HPDE6-E6E7 (cell line): Measurements from ENCODE around the gene PRRX2.
A peak's percentile ranks its signal among the peaks of the same experiment; 100 is the strongest.
"Not testable (repeated sequence)": the region's sequence is repeated elsewhere in the genome, so short reads cannot be mapped to it uniquely, and the experiment has no call there.

ENCODE experiments used
- DNase-seq: peaks from one replicate; pipeline ENCODE4 v3.0.0; 2011; ENCODE audit warnings: missing footprints; ENCODE audit errors: extremely low spot score

The PRRX2 gene

DNA sequence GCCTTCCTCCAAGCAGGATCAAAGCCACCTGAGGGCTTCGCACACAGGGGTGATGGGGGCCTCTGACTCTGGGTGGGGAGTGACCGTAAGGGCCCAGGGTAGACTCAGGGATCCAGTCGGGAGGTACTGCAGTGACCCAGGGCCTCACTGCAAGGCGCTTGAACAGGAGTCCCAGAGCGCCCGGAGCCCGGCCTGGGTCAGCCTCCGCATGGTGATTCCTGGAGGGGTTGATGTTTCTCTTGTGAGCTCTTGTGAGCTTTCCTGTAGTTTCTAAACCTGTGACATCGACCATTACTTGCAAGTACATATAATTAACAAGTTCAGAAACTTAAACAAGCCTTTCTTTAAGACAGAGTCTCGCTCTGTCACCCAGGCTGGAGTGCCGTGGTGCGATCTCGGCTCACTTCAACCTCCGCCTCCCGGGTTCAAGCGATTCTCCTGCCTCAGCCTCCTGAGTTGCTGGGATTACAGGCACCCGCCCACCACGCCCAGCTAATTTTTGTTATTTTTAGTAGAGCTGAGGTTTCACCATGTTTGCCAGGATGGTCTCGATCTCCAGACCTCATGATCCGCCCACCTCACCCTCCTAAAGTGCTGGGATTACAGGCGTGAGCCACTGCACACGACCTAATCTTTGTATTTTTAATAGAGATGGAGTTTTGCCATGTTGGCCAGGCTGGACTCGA, 67.6 kb downstream of the PRRX2 start:
- DNase-seq: no peak

DNA sequence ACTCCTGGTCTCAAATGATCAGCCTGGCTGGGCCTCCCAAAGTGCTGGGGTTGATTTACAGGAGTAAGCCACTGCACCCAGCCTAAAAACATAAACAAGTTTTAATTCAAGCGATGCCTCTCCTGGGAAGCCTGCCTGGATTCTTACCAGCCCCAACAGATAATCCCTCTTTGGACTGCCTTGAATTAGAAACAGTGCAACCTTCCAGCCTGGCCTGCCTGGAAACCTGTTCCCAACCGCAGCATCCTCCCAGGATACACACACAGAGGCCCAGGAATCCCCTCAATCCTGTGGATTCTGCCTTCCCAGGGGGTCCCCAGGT, 68.1 kb downstream of the PRRX2 start:
- DNase-seq: no peak

- no peak for DNase-seq
Observed at GRCh38 chr9:129735546-129735945, 70.1 kb downstream of the PRRX2 start.

- no peak for DNase-seq
Observed at GRCh38 chr9:129736334-129736733, 70.9 kb downstream of the PRRX2 start.

DNA sequence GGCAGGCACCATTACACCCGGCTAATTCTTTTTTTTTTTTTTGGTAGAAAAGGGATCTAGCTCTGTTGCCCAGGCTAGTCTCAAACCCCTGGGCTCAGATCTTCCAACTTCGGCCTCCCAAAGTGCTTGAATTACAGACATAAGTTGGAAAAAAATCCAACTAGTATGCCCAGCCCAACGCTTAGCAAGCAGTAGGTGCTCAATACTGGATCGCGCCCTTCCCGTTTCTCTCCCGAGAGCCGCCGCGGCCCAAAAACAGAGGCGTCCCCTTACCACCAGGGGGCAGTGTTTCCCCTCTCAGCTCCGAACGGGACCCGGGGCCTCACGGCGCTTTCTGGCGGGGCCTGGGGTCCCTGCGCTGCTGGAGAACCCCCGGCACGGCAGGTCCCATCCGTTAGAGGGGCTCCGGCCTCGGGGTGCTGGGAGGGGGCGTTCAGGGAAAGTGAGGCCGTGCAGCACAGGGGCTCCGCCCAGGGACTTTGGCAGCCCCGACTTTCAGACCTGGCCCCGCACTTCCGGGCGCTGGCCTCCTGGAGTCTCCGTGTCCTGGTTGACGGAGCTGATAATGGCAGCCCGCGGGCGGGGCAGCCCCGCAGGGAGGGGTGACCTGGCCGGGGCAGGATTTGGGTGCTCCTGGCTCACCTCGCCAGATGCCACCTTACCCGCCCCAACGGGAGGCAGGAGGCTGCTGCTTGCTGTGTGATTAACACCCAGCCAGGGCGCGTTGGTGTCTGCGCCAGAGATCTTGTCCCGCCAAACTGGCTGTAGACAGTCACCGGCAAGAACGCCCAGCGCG, 72.2 kb downstream of the PRRX2 start:
- DNase-seq: peak; percentile 83

DNA sequence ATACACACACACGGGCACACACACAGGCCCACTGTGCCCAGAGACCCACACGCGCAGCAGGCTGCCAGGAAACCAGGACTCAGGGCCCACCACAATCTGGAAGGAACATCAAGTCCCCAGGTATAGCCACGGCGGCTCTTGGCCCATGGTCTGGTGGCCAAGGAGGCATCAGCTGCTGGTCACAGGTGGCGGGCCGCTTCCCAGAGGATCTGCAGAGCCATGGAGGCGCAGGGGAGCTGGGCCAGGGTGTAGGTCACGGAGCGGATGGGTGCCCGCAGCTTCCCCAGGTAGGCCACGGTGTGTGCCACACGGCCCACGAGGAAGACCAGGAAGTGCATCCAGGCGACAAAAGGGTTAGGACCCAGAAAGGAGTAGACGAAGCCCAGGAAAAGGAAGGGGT, 74.0 kb downstream of the PRRX2 start:
- DNase-seq: no peak

GRCh38 chr9:129740174-129740573, 74.7 kb downstream of the PRRX2 start:
- no peak for DNase-seq

- no peak for DNase-seq
Observed at GRCh38 chr9:129740666-129741464, 75.4 kb downstream of the PRRX2 start.

DNA sequence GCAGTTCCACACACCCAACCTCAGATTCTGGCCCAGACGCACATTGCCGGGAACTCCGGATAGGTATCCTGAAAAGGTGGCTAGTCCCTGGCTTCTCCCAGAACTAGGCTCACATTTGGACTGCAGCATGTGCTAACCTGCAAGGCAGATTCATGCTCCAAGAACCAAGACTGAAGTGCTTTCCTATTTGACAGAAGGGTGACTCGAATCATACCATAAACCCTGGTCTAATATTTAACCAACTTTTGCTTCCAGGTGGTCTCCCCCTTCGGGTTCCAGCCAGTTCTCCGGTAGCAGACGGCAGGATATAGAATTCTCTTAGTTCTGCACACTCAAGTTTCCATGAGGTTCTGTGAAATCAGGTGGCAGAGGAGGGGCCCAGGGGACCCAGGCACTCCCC, 79.8 kb downstream of the PRRX2 start:
- DNase-seq: no peak

- no peak for DNase-seq
Observed at GRCh38 chr9:129746092-129746777, 80.8 kb downstream of the PRRX2 start.

GRCh38 chr9:129748249-129748648, 82.8 kb downstream of the PRRX2 start:
- no peak for DNase-seq

DNA sequence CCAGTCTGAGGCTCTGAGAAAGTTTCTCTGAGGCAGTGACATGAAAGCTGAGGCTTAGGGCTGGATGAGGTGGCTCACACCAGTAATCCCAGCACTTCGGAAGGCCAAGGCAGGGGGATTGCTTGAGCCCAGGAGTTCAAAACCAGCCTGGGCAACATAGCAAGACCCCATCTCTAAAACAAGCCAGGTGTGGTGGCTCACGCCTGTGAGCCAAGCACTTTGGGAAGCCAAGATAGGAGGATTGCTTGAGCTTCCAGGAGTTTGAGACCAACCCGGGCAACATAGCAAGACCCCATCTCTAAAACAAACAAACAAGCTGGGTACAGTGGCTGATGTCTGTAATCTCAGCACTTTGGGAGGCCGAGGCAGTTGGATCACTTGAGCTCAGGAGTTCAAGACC, 83.6 kb downstream of the PRRX2 start:
- DNase-seq: not testable (repeated sequence)

DNA sequence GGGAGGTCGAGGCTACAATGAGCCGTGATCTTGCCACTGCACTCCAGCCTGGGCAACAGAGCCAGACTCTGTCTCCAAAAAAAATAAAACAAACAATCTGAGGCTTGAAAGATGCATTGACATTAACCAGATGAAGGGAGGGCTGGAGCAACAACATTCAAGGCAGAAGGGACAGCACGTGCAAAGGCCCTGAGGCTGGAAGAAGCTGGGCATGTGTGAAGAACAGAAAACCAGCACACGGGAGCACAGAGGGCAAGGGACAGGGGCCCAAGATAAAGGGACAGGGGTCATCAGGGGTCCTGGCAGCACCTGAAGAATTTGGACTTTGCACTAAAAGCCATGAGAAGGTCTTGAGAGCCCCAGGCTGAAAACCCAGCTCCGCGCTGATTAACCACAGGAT, 84.1 kb downstream of the PRRX2 start:
- no peak for DNase-seq

DNA sequence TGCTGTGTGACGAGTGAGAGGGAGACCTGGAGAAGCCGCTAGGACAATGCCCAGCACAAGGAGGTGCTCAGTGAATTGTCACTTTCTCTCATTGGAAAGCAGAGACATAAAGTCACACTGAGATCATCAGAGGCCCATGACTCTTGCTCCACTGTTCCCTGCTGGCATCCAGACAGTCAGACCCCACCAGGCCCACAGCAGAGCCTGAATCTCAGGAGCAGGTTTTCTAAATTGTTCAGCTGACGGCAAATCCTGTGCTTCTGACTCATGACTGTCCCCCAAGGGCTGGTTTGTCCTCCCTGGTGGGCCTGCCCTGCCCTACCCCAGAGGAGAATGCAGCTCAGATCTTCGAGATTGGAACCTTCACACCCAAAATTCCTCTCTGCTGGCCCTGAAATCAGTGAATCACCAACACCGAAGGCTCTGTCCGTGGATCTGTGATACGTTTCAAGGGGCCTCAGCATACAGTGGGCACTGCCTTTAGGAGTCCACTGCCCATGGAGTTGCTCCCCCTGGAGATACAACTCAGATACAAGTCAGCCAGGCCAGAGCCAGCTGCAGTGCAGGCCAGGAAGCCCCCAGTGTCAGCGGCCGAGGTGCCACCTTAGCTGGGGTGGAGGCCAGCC, 84.7 kb downstream of the PRRX2 start:
- peak; percentile 59 for DNase-seq

GRCh38 chr9:129751841-129752801, 86.7 kb downstream of the PRRX2 start:
- peak; percentile 80 for DNase-seq

- DNase-seq: peak; percentile 83
Observed at GRCh38 chr9:129752900-129753729, 87.7 kb downstream of the PRRX2 start, which contains the start of gene PTGES. Gene PTGES, minus strand, starts transcription at chr9:129753042. Its CDS starts 30 bp downstream, at chr9:129753012.

GRCh38 chr9:129755151-129755550, 89.7 kb downstream of the PRRX2 start:
- no peak for DNase-seq

DNA sequence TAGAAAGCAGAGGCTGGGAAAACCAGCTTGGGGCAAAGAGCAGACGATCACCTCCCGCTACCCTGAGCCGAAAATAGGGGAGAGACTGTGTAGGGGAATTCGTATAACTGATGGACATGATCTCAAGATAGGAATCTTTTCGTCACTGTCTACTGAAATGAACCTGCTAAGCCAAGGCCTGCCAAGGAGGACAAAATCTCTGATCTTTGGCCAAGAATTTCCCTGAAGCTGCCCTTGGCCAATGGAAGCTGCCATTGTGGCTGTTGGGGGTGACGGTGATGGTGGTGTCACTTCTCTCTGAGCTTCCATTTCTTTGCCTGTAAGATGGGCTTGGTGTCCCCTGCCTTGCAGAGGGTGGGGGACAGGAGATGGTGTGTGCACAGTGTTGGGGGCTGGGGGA, 90.7 kb downstream of the PRRX2 start:
- DNase-seq: no peak

- no peak for DNase-seq
Observed at GRCh38 chr9:129757045-129757444, 91.6 kb downstream of the PRRX2 start.
